ENCODE data around the gene AKT1S1.

The AKT1S1 gene

DNA sequence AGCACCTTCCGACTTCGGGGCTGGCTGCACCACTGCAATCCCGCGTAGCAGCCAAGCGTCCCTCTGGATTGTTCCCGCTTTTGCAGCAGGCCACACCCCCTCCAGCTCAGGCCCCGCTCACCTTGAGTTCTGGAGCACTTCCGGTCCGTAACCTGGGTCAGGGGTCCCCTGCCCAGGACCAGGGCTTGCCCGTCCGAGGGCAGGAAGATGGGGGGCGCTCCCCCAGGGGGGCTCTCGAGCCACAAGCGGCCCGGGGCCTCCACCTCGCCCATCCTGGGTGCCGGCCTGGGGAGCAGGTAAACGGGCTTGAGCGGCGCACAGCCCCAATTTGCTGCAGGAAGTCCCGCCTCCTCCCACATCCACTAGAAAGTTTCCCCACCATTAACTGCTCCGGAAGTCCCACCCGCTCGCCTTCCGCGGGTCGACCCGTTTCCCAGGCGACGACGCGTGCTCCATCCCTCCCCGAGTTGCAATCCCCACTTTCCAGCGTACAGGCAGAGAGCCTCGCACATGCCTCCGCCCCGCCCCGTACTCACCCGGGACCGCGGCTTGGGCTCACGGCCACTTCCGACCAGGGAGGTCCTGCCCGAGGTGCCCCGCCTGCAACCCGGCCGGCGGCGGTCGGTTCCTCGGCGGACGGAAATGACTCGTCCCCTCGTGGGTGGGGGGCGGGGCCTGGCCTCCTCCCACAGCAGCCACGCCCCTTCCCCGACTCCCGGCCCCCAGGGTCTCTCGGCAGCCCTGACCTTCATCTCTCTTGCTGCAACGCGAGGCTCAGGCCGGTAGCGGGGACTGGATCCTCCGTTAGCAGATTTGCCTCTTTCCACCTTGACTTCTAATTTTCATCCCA lies 10.0 kb downstream of the AKT1S1 start, which contains the start of gene PNKP:
Gene PNKP (minus strand): TSS at position 644 of the 850 bp plus-strand sequence. CDS start 372 bp downstream, at position 272.
- DNase-seq (ENCODE audit: low read depth) = peak; percentile 93

- no peak for DNase-seq (ENCODE audit: low read depth)
These were observed 12.3 kb downstream of the AKT1S1 start for GRCh38 chr19:49864890-49865289.

DNA sequence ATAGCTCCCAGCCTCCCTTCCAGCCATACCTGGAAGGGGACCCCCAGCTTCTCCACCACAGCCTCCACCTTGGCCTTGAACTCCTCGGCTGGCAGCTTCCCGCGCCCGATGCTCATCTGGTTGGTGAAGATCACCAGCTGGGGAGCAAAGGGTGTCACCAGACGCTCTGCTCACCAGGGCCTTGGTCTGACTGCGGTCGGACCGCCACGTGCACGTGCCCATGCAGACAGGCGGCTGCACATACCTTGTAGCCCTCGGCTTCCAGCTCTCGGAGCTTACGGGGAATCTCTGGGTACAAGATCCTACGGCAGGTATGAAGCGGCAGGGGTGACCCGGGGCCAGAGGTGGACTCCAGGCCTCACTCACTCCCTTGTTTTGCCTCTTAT lies 13.2 kb downstream of the AKT1S1 start:
- no peak for DNase-seq (ENCODE audit: low read depth)

DNA sequence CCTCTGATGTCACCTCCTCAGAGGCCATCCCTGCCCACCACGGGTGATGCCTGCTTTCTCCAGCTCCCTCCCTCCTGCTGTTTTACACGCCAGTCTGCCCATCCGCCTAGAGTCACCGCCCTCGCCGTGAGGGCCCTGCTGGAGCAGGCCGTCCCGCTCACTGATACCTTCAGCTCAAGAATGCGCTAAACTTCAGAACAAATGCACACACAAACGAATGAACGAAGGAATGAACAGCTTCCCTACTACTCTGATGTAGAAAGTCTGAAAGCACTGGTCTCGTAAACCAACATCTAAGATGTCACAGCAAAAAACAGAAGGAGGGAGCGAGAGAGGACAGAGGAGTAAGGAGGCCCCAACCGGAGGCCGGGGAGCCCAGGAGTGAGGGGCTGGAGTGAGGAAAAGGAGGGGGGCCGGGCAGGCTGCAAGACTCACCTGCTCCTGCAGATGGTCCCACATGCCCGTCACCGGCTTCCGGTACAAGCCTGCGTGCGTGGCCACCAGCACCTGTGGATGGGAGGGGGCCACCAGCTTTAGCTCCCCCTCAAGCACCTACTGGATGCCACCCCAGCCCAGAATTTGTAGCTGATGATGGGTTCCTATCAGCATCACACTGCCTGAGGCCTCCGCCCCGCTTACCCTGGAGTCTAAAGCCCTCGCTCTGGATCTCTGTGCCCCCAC lies 13.8 kb downstream of the AKT1S1 start:
- DNase-seq (ENCODE audit: low read depth) = no peak

GRCh38 chr19:49862391-49863253 lies 14.5 kb downstream of the AKT1S1 start:
- no peak for DNase-seq (ENCODE audit: low read depth)

DNA sequence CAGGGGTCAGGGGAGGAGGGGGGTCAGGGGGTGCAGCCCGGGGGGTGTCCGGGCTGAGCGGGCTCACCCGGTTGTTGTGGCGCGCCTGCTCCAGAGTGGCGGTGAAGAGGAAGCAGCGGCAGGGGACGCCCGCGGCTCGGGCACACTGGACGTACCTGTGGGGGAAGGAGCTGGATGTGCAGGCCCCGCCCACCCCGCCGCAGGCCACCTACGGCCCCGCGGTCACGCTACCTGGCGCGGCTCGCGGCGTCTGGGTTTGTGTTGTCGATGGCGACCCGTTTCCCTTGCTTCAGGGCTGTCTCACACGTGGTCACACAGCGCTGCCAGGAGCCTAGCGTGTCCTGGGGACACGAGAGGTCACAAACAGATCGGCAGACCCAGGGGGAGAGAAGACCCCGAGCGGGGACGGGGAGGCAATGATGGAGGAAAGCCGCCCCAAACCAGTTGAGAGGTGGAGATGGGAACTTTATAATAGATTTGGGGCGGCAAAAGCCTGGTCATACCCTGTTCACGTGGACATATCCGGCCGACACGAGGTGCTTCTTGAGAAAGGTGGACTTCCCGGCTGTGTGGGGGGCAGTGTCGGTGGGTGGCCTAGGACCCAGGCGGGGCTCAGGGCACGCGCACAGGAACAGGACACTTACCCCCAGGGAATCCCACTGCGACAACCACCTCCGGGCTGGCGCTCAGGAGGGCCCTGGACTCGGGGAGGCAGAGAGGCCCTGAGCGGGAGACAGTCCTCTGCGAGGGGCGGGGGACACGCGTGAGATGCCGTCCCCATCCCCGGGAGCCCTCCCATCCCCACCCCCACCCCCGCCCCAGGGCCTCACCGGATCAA lies 15.4 kb downstream of the AKT1S1 start:
- no peak for DNase-seq (ENCODE audit: low read depth)

GRCh38 chr19:49861107-49861506 lies 16.0 kb downstream of the AKT1S1 start:
- no peak for DNase-seq (ENCODE audit: low read depth)

GRCh38 chr19:49860336-49861102 lies 16.6 kb downstream of the AKT1S1 start:
- DNase-seq (ENCODE audit: low read depth) = no peak

DNA sequence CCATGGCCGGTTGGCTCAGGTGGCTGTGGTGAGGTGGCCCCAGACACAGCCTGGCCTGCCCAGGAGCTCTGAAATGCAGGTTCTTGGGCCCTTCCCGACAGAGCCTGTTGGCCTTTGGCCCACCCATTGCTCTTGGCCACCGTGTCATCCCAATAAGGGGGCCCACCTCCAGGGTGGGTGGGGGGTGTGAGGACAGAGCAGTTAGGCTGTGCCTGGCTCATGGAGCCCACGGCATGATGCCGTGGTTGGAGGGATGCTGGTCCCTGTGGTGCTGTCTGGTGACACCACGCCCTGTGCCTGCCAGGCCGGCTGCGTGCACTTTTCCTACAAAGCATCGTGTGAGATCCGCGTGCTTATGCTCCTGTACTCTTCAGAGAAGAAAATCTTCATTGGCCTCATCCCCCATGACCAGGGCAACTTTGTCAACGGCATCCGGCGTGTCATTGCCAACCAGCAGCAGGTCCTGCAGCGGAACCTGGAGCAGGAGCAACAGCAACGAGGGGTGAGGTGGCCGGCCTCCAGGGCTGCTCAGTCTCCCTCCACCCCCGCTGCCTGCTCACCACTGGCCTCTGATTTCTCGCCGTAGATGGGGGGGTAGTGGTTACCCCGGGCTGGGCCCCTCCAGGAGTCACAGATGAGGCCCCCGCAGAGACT lies 17.3 kb downstream of the AKT1S1 start:
- DNase-seq (ENCODE audit: low read depth) = no peak

- DNase-seq (ENCODE audit: low read depth) = no peak
These were observed 18.8 kb downstream of the AKT1S1 start for GRCh38 chr19:49858088-49858985.

GRCh38 chr19:49857838-49858087 lies 19.4 kb downstream of the AKT1S1 start:
- DNase-seq (ENCODE audit: low read depth) = no peak

DNA sequence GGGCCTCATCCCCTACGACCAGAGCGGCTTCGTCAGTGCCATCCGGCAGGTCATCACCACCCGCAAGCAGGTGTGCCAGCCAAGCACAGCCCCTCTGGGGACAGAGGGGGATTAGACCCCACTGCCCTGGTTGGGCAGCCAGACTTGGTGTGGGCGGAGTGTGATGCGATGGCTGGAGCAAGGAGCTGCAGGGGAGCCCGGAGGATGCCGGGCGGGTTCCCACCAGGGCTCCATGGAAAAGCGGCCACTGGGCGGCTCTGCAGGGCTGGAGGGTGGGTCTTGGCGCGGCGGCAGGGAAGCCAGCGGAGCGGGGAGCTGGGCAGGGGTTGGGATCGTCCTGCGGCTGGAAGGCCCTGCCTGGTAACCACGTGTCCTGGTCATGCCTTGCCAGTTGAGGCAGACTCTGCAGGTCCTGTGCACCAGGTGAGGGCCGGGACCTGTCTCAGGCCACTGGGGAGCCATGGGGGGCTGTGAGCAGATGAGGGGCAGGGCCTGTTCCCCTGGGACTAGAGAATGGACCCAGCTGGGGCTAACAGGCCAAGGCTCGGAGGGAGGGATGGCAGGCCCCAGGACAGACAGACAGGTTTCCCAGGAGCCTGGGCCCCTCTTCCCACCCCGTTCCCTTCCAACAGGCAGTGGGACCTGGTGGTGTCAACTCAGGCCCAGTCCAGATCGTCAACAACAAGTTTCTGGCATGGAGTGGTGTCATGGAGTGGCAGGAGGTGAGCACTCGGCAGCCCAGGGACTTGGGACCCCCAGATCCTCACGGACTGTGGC lies 19.9 kb downstream of the AKT1S1 start:
- DNase-seq (ENCODE audit: low read depth) = no peak

DNA sequence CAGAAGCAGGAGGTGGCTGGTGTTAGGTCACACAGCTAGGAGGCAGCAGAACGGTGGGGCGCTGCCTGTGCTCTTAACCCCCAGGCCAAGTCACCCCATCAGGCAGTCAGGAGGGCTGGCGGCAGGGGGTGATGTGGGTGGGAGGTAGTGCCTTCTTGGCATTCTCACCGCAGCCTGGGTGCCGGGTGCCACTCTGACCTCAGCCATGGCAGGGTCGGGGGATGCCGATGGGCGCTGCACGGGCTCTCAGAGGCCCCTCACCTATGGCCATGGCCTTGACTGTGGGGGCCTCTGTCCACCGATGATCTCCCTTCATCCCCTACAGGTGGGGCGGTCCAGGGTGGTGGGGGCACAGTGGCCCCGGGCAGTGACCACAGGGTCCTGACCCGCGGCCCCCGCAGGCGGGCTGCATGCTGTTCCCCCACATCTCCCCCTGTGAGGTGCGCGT lies 20.6 kb downstream of the AKT1S1 start:
- DNase-seq (ENCODE audit: low read depth) = no peak

GRCh38 chr19:49855676-49856573 lies 21.2 kb downstream of the AKT1S1 start:
- no peak for DNase-seq (ENCODE audit: low read depth)

DNA sequence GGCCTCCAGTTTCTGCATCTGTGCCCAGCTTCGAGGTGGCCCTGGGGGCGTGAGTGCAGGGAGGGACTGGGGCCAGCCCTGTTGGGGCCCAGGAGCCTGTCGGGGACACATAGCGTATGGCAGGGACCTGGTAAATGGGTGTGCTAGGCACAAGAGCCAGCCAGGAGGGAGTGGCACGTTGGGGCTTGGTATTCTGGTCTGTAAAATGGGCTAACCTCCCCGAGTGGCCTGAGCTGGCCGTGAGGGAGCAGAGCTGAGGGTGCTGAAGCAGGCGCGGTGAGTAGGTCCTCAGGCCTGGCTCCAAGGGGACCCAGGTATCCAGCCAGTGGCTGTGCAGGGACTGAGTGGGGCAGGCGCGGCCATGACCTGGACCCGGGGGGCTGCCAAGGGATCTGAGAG lies 21.9 kb downstream of the AKT1S1 start:
- no peak for DNase-seq (ENCODE audit: low read depth)

DNA sequence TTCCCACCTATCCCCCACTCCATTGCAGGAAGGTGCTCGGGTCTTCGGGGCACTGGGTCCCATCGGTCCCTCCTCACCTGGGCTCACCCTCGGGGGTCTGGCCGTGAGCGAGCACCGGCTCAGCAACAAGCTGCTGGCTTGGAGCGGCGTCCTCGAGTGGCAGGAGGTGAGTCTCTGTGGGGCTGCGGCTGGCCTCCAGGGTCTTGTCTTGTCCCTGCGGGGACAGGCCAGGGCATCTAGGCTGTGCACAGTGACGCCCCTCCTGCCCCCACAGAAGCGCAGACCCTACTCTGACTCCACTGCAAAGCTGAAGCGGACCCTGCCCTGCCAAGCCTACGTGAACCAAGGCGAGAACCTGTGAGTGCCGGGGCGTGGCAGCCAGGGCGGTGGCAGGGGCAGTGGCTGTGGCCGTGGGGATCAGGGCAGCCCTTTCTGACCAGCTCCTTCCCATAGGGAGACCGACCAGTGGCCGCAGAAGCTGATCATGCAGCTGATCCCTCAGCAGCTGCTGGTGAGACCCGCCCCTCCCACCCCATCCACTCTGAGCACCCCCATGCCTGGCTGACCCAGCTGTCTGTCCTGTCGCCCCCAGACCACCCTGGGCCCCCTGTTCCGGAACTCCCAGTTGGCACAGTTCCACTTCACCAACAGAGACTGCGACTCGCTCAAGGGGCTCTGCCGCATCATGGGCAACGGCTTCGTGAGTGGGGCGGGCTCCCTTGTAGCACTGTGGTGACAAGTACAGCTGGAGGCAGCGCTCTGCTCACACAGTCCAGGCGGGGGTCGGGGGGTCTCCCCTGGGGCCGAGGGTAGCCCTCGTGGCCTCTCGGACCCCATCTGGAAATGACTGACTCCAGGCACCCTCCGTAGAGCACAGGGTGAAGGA lies 22.5 kb downstream of the AKT1S1 start:
- no peak for DNase-seq (ENCODE audit: low read depth)

All from fibroblast of gingiva (primary cell).